HG02571 (cell line): ENCODE data around the gene CACYBP.

ENCODE experiments used
- ATAC-seq: cut with Tn5 transposase; IDR thresholded peaks from one replicate; pipeline ENCODE4 v1.9.1; 2021; ENCODE audit warnings: mild to moderate bottlenecking, moderate library complexity; ENCODE audit not compliant: unreplicated experiment

The CACYBP gene, protein sequence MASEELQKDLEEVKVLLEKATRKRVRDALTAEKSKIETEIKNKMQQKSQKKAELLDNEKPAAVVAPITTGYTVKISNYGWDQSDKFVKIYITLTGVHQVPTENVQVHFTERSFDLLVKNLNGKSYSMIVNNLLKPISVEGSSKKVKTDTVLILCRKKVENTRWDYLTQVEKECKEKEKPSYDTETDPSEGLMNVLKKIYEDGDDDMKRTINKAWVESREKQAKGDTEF

DNA sequence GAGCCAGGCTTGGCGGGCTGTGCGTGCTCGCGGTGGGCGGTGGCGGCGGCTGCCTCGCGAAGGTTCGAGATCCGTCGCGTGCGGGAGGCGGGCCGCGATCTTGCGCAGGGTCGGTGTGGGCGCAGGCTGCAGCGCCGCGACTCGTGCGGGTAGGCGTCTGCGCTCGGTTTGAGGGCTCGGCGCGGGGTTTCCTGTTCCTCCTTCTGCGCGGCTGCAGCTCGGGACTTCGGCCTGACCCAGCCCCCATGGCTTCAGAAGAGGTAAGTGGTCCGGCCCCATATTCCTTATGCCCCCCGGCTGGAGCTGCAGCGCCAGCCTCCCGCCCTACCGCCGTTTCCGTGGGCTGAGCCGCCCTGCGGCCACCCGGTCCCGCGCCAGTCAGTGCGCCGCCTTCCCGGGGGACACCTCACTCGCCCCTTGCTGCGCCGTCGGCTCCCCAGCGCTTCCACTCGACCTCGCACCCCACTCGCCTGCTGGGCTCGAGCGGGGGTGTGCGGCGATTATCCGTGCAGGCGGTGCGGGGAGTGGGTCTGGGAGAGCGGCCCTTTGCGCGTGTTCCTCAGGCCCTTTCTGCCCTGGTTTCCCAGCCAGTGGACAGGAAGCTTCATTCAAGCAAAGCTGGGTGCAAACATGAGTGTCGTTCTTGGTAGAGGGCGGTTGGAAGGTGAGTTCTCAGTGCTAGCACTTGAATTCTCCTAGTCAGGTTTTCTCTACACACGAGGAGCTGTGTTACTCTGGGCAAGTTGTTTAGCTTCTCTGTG, at the start of gene CACYBP:
TSS of gene CACYBP (plus strand) at position 12 of the 761 bp plus-strand sequence. CDS start at position 246, 234 bp downstream.
- peak; percentile 1 for ATAC-seq

DNA sequence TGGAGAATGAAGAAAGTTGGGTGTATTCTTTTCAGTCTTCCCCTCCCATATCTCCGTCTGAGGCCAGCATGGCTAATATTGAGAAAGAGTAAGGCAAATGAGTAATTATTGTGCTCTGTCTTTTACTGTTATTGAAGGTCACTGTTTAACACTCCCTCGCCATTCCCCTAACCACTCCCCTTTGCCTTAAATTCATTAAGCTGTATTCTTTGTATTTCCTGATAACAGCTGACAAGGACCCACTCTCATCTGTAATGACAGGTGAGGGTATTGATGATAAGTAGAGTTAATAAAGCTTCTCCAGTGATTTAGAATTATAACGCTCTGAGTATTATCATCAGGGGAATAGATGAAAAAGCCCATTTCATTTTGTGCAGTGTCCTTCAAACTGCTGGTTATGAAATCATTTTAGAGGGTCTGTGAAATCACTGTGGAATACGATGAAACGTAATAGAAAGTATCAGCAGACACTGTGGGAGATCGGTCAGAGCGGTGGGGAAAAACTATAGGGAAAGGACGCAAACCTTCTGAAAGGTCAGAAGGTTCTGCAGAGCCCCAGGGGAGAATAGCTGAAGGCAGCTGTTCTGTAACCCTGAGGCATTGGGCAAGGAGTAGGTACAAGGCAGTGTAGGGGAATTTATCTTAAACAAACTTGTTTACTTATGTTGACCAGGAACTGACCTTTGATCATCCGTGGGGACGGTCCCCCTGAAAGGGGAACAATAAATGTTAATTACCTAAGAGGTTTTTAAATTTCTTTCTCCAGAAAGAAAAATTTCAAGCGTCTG, 46.3 kb upstream of the CACYBP start:
- ATAC-seq = peak; percentile 64

DNA sequence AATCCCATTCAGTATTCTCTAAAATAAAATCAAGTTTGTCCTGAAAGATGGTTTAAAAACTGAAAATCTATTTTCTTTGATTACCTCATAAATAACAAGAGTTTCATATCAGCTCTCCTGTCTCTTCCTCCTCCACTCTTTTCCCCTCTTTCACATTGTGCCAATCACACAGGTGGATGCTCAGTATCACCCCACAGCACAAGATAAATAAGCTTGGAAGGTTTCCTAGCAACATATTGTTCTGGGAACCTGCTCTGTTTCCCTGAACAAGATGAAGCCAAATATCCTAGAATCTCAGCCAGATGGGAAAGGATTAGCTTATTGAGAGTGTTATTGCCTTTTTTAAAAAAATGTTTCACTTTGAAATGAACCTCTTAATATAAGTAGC, 45.7 kb upstream of the CACYBP start:
- ATAC-seq = peak; percentile 19

DNA sequence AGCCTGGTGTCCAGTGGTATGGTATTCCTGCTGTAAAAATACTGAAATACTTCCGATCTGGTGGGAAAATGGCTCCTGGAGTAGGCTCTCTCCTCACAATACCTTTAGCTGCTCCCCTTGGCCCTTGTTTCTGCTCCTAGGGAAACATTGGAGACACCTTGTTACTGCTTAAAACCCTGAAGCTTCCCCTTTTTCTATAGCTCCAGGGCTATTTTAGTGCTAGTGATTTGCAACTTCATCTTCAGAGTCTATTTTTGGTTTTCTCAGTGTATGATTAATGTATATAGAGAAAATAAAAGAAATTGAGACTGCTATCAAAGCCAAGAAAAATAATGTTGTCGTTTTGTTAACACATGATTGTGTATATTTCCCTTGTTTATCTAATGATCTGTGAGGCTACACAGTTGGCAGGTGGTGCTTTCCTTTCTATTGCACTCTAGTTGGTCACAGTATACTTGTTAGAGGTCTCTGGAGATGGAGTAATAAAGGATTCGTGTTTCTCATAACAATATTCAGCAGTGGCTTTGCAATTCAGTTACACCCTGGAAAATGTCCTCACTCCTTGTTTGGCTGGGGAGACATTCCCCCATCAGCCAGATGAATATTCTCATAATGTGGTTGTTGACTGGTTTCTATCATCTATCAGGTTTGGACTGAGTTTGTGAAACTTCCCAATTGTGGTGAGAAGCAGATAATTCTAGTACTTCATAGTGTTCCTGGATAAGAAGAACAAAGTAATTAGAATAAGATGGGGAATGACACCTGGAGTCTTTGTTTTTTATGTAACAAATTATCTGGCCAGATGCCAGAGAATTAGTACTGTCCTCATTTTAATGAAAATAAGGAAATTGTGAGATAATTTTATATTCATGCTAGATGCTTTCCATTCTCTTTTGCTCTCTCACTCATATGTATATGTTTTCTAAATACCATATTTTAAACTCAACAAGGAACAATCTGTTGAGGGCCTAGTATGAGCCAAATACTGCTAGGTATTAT, 44.8 kb upstream of the CACYBP start:
- ATAC-seq = no peak

DNA sequence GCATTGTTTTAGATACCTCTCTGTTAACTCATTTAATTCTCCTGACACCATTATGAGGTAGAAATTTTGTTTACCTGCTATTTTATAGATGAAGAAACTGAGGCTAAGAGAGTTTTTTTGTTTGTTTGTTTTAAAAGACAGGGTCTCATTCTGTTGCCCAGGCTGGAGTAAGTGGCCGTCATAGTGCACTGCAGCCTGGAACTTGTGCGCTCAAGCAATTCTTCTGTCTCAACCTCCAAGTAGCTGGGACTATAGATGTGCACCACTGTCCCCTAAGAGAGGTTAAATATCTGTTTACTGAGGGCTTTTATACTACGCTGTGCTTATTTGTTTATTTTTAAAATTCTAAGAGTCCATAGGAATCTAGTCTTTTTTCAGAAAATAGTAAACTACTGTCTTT, 43.7 kb upstream of the CACYBP start:
- ATAC-seq = no peak

DNA sequence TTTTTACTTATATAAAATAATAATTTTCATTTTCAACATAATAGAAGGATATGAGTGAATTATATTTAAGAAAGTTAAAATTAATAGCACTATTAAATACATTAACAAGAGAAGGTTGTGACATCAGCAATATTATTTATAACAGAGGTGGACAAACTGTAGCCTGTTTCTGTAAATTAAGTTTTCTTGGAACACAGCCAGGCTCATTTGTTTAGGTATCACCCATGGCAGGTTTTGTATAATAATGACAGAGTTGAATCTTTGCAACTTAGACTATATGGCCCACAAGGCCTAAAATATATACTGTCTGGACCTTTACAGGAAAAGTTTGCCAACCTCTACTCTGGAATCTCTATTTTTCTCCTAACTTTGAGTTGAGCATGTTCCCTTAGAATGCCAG, 42.8 kb upstream of the CACYBP start:
- ATAC-seq = no peak

DNA sequence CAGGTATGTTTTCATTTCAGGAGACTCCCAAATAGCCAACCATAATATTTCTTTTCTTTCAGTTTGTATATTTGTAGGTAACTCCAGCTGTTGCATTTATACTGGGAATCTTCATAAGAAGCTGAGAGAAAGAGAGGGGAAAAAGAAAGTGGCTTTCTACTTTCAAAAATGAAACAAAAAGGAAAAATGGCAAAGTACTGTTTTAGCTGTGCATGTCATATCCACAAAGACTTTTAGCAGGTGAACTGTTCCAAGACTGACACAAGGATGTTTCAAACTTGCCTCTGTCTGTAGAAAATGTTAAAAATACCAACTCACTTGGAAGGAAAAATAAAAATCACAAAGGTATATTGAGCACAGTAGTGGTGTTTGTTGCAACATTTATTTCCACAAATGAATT, 41.9 kb upstream of the CACYBP start:
- ATAC-seq = no peak

DNA sequence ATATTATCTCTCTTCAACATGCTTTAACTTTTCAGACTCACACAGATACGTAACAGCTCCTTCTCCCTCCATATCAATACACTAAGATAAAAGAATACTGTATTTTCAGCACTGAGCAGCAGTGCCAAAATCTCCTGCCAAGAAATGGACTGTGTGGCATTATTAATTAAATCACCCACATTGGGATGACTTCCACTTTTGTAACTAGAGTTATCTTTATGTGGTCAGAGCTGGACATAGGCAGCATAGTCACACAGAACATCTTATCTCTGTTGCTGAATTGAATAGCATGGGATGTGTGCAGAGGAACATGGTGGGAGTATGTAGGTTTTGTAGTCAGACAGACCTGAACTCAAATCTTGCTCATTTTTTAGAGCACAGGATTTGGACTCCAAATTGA, 41.4 kb upstream of the CACYBP start:
- ATAC-seq = no peak

DNA sequence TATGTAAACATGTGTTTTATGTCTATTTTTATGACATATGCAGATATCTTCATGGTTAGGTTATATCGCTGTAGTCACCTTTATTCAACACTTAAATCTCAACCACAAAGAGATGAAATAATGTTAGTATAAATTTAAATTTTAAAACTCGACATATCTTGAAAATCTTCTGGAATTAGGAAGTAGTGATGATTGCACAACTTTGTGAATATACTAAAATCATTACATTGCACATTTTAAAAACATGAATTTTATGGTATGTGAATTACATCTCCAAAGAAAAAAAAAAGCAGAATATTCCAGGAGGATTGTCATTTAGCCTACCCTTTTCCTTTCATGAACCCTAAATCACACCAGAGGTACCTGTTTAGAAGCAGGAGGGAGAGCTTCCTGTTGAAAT, 39.4 kb upstream of the CACYBP start:
- ATAC-seq = no peak

DNA sequence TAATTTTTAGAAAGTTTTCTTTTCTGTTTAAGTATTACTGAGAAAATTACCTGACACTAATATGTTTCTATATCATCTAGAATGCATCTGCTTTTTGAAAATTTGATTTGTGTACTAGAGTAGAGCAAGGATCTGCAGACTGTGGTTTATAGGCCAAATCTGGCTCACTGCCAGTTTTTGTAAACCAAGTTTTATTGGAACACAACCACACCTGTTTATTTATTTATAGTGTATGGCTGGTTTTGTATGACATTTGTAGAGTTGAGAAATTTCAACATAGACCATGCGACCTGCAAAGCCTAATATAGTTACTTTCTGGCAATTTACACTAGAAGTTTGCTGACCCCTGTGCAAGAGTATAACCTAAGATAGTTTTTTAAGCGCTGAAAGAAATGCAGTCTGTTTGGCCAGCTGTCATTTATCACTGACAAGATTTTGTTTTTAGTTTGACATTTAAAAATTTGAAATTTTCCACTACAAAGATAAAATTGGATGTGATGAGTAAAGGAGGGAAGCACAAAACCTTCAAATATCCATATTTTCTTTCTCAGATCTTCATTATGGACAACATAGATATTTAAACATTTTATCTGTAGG, 36.1 kb upstream of the CACYBP start:
- no peak for ATAC-seq

DNA sequence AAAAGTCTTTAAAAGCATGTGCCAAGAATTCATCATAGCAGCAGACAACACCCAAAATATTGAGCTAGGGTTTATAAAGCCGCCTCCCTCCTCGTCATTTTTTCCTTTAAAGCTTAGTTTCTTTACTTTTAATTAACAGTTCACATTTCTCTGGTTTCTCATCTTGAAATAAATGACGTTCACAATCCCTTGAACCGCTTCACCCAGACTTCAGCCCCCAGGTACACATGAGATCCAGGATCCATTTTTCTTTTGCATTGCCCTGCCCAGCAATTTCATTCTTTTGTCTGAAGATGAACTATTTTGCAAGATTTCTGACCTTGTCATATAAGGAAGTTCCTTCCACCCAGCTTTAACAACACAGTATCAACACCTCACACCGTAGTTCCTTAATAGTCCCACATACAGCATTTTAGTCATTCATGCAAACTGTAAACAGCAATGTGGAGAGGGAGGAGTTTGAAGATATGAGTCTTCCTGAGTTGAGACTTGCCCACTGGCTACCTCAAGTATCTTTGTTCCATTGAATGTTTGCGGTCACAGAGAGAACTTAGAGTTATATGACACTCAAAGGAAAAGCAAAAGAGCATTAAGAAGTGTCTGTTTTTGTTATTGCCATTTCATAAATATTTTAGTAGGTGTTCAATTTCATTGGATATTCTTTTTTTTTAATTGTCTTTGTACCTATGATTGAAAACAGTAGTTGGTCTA, 35.3 kb upstream of the CACYBP start:
- no peak for ATAC-seq

DNA sequence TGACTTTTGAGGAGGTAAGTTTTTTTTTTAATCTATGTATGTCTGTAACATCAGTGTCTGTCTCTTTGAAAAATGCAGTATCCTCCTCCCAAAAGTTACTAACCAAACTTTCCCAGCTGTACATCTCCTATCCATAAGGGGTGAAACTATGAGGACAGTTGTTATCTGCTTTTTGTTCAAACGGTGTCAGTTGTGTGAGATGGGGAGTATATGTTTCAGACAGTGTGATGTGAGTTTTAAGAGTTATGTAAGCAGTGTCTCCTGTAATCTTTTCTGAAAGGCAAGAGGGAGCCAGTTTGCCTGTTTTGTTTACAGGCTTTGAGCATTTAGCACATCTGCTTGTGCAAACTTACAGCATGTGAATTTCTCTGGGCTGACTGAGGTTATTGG, 34.8 kb upstream of the CACYBP start:
- no peak for ATAC-seq

DNA sequence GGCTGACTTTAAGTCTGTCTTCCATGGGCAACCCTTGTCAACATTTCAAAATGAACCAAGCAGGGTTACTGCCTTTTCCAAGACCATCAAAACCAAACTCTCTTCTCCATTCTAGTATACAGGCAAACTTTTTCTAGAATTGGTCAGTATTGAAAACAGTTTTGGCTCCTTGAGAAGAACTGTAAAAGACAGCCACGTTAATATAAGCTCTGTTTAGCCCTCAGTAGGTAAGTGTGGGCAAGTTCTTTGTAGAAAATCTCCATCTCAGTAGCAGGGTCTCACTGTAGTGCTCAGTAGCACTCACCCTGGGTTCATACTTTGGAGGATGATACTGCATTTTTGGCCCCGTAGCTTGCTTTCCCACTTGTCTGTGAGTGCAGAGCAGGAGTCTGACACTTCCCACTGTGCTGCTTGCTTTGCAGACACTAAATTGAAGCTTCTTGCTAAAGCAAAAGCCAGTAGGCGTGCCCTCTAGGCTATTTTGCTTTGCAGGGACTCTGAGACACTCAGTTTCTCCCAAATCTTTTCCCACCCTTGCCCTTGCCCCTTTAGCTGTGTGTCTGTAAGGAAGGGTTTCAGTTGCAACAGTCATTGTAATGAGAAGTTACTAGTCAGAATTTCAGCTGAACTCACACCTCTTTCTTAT, 34.3 kb upstream of the CACYBP start:
- ATAC-seq = no peak

DNA sequence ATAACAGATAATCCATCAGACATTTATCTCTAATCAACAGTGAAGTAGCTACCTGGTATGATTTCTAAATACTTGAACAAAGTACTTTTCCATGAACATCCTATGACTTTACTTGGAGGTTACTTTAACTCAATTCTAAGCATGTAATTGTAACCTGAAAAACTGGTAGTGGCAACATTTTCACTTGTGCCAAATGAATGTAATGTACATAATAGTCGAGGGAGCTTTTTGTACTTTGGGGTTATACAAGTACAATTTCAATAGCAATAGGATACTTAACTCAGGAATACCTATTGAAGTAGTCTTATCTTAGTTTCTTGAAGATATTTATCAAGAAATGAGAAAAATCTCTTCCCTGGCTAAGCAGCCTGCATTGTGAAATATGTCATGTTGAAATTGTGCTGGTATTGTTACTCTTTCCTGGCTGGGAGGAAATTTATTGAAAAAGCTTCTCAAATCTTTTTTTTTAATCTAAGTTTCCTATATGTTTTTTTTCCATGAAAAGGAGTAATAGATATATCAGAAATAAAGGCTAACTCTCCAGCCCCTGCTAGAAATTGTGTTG, 33.7 kb upstream of the CACYBP start:
- no peak for ATAC-seq

DNA sequence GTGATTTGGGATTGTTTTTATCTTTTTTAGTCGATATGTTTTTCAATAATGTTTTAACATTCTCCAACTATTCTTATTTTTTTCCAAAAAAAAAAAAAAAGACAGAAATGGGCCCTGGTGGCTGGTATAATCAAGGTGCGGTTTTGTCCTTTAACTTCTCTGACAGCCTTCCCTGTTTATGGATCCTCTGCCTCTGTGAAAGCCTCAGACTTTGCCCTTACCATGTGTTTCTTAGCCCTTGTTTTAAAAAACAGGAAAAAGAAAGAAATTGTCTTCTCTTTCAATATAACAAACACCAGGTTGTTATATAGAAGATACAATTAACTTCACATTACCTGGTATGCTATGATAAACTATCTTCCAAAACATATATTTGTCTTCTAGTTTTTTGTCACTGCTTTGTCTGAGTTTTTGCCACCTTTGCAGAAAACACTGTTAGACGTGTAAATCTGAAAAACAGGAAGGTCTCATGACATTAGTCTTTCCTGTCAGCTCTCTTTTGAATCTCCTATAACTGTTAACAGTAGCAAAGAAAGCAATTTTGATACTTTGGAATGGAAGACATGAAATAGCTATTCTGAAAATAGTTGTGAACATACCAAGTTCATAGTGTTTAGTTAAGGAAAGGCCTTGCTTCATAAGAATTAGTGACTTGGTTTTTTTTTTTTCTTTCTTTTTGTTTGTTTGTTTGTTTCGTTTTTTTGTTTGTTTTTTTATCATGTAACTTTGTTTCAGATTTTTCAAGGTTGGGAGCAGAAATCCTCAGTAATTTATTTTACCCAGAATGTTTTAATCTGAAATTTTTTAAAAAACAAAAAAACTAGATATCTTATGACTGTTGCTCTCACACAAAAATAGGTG, 31.7 kb upstream of the CACYBP start:
- no peak for ATAC-seq

DNA sequence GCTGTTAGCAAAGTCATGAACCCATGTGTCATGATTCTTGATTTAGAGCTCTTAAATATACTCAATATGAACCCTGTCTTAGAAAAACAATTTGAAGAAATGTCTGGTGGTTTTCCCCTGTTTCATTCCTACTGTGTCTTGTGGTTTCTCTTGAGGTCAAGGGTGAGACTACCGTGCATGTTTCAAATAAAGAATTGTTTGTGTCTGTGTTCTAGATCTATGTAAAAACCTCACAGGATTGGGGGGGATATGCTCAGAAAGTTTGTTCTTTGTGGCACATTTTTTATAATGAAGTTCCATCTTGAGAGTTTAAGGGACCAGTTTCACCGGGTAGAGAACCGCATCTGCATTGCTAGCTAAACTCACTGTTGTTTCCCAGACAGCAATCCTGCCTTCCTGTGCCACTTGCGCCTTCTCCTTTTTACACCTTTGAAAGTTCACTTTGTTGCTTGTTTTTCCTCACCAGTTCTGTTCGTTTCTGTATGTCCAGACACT, 30.9 kb upstream of the CACYBP start:
- peak; percentile 67 for ATAC-seq

DNA sequence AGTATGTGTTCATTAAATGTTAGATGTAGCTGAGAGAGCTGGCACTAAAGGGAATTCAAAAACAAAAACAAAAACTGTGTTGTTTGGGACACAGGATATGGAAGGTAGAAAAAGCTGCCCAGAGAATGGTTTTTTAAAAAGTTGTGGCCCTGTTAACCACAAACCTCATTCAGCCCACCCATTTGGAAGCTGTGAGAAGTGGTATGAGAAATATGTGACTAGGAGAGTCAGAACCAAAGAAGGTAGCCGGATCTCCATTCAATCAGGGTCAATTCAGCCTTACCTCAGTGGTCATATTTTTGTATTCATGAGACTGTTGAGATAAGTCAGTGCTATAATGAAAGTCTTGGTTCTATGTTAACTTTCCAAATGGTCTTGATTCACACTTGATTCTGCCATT, 29.8 kb upstream of the CACYBP start:
- no peak for ATAC-seq

DNA sequence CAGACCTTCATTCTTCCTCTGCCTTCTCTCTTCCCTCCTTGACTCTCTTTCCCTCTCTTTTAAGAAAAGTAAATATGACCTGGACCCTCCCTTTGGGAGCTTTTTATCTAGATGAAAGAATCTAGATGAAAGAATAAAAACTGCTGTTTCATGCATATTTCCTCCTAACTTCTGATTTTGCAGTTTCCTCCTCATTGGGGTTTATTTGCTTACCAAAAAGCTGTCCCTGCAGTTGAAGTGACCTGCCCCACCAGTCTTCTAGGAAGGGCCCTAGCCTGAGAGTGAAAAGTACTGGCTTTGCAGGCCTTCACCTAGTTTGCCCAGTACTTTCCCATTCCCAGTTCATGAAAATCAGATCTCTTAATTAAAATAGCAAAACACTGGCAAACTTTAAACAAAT, 28.3 kb upstream of the CACYBP start:
- ATAC-seq = no peak
